GM18873 (cell line): ENCODE data around the gene SDCCAG8.

Experiments used
- ATAC-seq: cut with Tn5 transposase; IDR thresholded peaks from one replicate; pipeline ENCODE4 v1.9.1; 2021; ENCODE audit warnings: mild to moderate bottlenecking, moderate library complexity, moderate number of reproducible peaks; ENCODE audit not compliant: unreplicated experiment, low FRiP score

Gene SDCCAG8

GRCh38 chr1:243474136-243474881 lies 218.5 kb downstream of the SDCCAG8 start:
- no peak for ATAC-seq

DNA sequence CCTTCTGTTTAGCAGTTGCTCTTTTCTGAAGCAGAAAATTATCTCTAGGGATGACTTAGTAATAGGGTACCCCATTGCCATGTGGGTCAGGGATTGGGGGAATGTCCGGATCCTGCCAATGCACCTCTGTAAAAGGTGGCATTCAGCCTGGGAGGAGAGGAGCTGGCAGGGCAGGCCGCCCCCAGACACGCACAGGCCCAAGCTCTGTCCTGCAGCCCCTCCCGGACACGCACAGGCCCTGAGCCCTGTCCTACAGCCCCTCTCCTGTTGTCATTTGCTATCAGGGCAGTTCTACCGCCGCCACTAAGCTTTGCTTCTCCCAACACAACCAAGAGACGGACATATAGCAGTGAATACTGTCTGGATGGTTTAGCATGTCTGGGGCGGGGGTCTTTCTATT lies 219.1 kb downstream of the SDCCAG8 start:
- ATAC-seq = no peak

DNA sequence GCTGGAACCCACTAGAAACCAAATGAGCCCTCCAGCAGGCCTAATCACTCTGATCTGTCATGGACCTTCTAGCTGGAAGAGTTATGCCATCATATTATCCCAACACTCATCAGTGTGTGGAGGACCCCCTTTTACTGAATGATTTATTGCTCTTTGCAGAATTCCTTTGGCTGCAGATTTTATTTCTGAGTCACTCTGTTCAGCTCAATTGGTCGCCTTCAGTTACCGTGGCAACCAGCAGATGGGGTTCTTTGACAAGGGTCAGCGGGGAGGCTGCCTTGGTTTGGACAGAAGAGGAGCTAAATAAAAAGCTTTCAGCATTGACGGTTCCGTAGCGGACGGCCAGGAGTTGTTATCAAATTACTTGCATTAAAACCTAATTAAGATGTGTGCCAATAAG lies 220.1 kb downstream of the SDCCAG8 start:
- ATAC-seq = no peak

- no peak for ATAC-seq
These were observed 222.0 kb downstream of the SDCCAG8 start for GRCh38 chr1:243477731-243478290.

DNA sequence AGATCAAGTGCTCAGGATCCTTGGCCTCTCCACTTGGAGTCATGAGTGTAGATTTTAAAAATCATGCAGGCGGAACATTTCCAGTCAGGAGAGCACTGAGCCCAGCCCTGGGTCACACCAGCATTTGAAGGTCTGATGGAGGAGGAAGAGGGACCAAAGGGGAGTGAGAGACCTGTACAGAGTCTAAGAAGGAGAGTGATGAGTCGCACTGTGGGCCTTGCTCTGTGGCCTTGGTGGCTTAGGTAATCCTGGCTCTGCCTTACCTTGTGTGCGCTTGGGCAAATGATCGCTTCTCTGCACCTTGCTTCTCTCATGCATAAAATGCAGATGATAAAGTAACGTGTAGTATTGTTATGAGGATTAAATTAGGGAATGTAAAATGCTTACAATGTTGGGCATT lies 225.3 kb downstream of the SDCCAG8 start:
- ATAC-seq = no peak

DNA sequence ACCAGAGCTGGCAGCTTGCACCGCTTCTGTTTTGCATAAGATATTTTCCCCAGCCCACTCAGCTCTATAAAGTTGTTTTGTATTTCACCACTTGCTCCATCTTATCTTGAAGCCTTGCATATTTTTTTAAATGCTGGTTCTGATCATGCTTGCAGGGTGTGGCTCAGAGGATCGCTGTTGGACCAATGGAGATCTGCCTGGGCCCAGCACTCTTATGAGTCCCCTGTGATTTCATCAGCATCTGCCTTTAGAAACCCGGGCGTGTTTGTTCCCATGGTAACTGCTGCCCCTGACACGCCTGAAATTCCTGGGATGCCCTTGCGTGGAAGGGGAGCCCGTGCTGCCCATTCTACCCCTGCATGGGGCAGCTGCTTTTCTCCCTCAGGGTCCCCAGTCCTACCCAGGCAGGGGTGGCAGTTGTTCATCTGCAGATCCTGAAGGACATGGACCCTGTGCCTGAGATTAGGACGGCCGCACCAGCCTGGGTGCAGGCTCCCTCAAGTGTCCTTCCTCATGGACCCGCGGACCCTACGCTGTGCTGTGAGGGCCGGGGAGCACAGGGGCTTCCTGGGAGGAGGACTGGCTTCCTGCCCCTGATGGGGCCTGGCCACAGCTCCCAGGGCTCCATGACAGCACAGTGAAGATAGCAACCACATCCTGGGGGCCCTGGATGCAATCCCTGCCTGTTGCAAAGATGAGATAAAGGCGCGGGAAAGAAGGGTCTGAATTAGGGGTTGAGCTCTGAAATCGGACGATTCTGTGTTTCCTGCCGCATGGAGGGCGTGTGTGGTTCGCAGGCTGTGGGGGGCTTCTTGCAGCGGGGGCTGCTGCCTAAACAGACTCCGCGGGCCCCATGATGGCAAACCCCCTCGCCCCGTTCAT lies 226.5 kb downstream of the SDCCAG8 start:
- no peak for ATAC-seq

DNA sequence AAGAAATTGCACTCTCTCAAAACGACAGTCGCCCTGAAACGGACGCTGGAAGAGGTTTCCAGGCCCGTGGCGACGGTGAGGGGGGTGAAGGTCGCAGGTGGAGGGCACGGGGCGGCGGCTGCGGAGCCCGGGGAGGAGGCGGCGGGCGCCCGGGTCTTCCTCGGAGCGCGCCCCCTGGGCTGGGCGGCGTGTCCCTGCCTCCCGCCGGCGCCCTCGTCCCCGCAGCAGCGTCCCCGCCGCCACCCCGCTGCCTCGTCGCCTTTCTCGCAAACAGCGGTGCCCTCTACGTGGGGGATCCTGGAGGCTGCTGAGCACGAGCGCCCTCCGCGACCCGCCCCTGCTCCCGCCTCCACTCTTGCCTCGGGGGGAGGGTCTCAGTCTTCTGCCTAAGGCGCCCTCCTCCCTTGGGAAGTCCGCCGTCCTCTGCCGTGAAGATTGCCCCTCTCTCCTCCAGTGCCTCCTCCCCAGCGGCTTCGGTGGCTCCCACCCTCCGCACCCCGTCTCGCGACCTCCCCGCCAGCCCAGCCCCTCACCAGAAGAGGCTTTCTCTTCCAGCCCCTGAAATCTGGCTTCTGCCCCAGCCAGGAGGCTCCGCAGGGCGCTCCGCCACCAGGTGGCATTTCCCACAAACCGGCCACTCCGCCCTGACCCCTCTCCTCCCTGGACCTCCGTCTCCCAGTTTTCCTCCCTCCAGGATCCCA lies 227.4 kb downstream of the SDCCAG8 start:
- ATAC-seq = no peak

GRCh38 chr1:243483952-243484351 lies 228.1 kb downstream of the SDCCAG8 start:
- ATAC-seq = no peak

- no peak for ATAC-seq
These were observed 231.3 kb downstream of the SDCCAG8 start for GRCh38 chr1:243487036-243487648.

DNA sequence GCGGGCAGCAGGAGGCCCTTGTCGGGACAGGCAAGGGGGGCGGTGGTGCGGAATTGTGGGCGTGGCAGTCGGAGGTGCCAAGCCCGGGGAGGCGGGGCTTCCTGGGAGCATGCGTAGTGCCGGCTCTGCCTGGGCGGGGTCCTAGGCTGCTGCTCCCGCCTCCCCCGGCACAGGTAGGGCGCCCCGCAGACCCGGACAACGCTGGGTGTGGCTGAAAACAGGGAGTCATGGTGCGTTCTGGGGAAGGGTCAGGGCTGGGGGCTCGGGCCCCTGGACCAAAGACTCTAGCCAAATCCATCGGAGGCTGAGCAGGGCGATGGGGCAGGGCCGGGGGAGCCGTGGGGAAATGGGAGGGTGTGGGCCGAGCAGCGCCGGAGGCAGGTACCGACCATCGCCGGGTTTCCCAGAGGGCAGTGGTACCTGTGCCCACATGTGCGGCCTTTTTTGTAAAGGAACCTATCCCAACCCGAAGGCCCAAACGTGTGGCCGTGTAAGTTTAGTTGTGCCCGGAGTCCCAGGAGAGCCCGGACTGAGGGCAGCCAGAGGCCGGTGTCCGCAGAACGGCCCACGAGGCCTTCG lies 231.9 kb downstream of the SDCCAG8 start:
- no peak for ATAC-seq

DNA sequence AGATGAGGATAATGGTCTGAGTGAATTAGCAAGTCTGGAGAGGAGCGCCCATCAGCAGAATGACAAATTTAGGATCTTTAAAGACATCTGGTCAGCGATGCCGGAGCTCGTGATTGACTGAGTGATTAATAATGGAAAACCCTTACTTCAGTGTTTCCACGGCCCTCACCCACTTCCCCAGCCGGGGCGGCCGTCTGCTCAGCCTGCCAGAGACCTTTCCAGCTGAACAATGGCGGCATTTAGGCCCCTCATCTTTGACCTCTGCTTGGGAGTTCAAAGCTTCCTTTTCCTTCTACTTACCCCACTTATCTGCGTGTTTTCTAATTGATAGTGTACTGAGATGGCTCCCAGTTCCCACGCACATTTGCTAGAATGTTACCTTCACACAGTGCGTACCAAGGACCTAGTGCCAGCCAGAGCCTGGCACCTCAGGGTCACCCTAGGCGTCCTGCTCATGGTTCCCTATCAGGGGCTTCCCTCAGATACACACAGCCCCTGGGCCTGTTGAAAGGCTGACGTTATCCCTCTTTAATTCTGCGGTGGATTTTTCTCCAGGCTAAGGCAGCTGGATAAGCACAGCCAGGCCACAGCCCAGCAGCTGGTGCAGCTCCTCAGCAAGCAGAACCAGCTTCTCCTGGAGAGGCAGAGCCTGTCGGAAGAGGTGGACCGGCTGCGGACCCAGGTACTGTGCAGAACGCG lies 232.8 kb downstream of the SDCCAG8 start:
- ATAC-seq = no peak

DNA sequence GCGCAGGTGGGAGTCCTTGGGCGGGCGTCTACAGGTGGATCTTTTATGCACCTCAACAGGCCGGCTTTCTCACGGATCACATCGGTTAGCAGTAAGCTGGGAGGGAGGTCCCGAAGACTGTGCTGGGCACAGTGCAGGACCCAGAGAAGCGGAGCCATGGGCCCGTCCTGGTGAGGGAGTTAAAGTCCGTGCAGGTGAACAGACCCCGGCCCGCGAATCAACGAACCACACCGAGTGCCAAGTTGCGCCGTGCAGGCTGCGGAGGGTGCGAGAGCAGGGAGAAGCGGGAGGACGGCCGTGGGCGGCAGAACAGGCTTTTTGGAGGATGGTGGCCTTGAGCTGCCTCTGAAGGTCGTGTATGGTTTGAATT lies 233.3 kb downstream of the SDCCAG8 start:
- no peak for ATAC-seq

GRCh38 chr1:243489681-243490546 lies 234.1 kb downstream of the SDCCAG8 start:
- no peak for ATAC-seq

DNA sequence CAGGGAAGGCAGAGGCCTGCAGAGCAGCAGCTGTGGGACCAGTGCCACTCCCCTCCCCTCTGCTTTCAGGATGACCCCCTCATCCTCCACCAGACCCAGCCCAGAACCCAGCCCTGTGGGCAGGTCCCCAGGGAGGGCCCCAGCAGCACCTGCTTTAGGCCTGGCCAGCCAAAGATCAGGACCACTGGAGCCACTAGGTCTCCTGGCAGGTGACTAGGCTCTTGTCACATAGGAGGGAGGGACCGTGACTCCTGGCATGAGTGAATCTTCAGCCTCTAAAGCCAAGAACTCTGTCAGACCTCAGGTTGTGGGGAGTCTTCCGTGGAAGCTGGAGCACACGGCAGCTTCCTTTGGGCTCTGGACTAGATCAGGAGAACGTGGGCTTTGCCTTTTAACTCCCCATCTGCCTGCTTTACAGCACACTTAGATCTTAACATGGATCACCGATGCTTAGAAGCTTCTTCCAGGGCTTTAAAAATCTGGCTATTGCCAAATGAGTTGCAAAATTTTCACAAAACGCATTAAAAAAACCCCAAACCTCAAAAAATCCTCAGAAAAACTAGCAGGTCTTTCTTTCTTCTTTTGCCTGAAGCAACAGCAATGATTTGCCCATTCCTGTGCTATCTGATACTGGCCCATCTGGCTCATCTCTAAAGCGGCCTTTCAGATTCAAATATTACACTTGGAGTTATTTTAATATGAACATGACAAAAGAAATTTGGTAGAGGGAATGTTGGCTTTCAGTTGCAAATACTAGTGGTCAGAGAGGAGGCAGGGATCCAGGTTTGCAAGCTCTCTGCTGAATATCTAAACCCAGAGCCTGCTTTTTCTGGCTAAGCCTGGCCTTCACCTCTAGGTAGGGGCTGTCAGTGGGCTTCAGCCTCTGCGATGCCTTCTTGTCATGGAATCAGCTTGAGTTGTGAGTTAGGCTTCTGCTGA lies 235.2 kb downstream of the SDCCAG8 start:
- no peak for ATAC-seq

- no peak for ATAC-seq
These were observed 237.6 kb downstream of the SDCCAG8 start for GRCh38 chr1:243493156-243494129.

- no peak for ATAC-seq
These were observed 239.0 kb downstream of the SDCCAG8 start for GRCh38 chr1:243494741-243495431.
